Measurements from ENCODE around the gene ROPN1L.
A peak's percentile ranks its signal among the peaks of the same experiment; 100 is the strongest.

The ROPN1L gene

GRCh38 chr5:10440367-10440990, 1.2 kb upstream of the ROPN1L start:
- no peaks in the 10 kb centered on the region for H3K27me3 Mint-ChIP-seq
- peaks cover 16% of the 10 kb centered on the region for H3K4me1 Mint-ChIP-seq
- DNase-seq (ENCODE audit: low spot score in 2 of 2) (no peak), ATAC-seq (ENCODE audit: low read depth) (no peak)
- H3K27ac Mint-ChIP-seq = no peak overlapping the region
- H3K4me3 Mint-ChIP-seq = peak overlapping the region; percentile 46
- H3K9me3 Mint-ChIP-seq = no peaks in the 10 kb centered on the region
- H3K36me3 Mint-ChIP-seq = no peaks in the 10 kb centered on the region

- Mint-ChIP-seq H3K9me3 (no peaks in the 10 kb centered on the region), H3K27ac (no peak overlapping the region), H3K36me3 (no peaks in the 10 kb centered on the region), H3K27me3 (no peaks in the 10 kb centered on the region), H3K4me1 (peaks cover 25% of the 10 kb centered on the region), H3K4me3 (peak overlapping the region; percentile 86)
- ATAC-seq (ENCODE audit: low read depth) = peak; percentile 46
- peak in 1 of 2 donors; percentile 8 for DNase-seq (ENCODE audit: low spot score in 2 of 2)
Observed at GRCh38 chr5:10441992-10442435, 335 bp downstream of the ROPN1L start.

GRCh38 chr5:10442576-10442975, 897 bp downstream of the ROPN1L start:
- Mint-ChIP-seq H3K27ac (no peak overlapping the region), H3K4me3 (peak overlapping the region; percentile 86), H3K9me3 (no peaks in the 10 kb centered on the region), H3K4me1 (peaks cover 25% of the 10 kb centered on the region), H3K27me3 (no peaks in the 10 kb centered on the region), H3K36me3 (no peaks in the 10 kb centered on the region)
- DNase-seq (ENCODE audit: low spot score in 2 of 2) (no peak), ATAC-seq (ENCODE audit: low read depth) (no peak)

DNA sequence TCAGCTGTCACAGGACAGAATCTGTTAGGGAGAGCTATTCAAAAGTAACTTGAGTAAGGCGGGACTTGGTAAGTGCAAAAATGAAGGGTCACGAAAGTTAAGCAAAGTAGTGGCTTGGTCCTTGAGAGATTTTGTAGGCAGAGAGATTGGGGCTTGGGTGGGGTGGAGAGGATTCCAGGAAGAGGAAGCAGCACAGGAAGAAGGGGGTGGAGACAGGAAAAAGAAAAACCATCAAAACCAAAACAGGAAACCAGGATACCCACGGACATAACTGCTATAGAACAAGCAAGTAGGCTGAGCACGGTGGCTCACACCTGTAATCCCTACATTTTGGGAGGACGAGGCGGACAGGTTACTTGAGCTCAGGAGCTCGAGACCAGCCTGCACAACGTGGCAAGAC, 3.7 kb downstream of the ROPN1L start:
- H3K36me3 Mint-ChIP-seq = no peaks in the 10 kb centered on the region
- ATAC-seq (ENCODE audit: low read depth) (no peak), DNase-seq (ENCODE audit: low spot score in 2 of 2) (no peak)
- no peaks in the 10 kb centered on the region for H3K9me3 Mint-ChIP-seq
- H3K27me3 Mint-ChIP-seq = no peaks in the 10 kb centered on the region
- peak overlapping the region; percentile 67 for H3K4me3 Mint-ChIP-seq
- H3K27ac Mint-ChIP-seq = peak overlapping the region; percentile 1
- H3K4me1 Mint-ChIP-seq = peaks cover 25% of the 10 kb centered on the region

- Mint-ChIP-seq H3K36me3 (no peaks in the 10 kb centered on the region), H3K4me3 (no peak overlapping the region), H3K27me3 (no peaks in the 10 kb centered on the region), H3K4me1 (peaks cover 21% of the 10 kb centered on the region), H3K9me3 (no peaks in the 10 kb centered on the region), H3K27ac (no peak overlapping the region)
- ATAC-seq (ENCODE audit: low read depth) = no peak
- no peak for DNase-seq (ENCODE audit: low spot score in 2 of 2)
Observed at GRCh38 chr5:10446490-10446889, 4.8 kb downstream of the ROPN1L start.

GRCh38 chr5:10447041-10447440, 5.4 kb downstream of the ROPN1L start:
- Mint-ChIP-seq H3K27me3 (no peaks in the 10 kb centered on the region), H3K4me1 (peaks cover 21% of the 10 kb centered on the region), H3K27ac (no peak overlapping the region), H3K36me3 (no peaks in the 10 kb centered on the region), H3K9me3 (no peaks in the 10 kb centered on the region), H3K4me3 (no peak overlapping the region)
- DNase-seq (ENCODE audit: low spot score in 2 of 2) = no peak
- ATAC-seq (ENCODE audit: low read depth) = no peak

DNA sequence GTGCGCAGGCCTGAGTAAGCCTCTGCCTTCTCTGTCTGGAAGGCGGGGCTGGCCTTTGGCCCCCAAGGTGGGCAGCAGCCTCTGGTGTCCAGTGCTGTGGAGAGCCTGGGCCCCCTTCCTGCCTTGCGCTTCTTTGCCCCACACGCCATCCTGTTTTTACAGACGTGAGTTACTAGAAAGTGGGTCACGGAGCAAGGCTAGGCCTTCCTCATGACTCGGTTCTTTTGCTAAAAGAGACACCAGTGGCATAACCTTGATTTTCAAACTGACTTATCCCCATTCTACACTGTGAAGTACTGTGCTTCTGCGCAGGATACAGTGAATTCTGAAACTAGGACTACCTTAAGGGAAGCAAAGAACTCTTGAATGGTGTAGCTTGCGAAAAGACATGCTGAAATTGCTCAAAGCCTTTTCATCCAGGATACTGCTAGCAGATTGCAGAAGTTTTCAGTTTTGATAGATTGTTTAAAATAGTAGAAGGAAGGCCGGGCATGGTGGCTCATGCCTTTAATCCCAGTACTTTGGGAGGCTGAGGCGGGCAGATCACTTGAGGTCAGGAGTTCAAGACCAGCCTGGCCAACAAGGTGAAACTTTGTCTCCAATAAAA, 7.2 kb downstream of the ROPN1L start:
- H3K36me3 Mint-ChIP-seq = no peaks in the 10 kb centered on the region
- H3K27me3 Mint-ChIP-seq = no peaks in the 10 kb centered on the region
- H3K27ac Mint-ChIP-seq = no peak overlapping the region
- no peak for DNase-seq (ENCODE audit: low spot score in 2 of 2)
- peaks cover 19% of the 10 kb centered on the region for H3K4me1 Mint-ChIP-seq
- H3K4me3 Mint-ChIP-seq = no peak overlapping the region
- no peaks in the 10 kb centered on the region for H3K9me3 Mint-ChIP-seq
- ATAC-seq (ENCODE audit: low read depth) = no peak

- Mint-ChIP-seq H3K36me3 (no peaks in the 10 kb centered on the region), H3K9me3 (no peaks in the 10 kb centered on the region), H3K27me3 (no peaks in the 10 kb centered on the region), H3K27ac (no peak overlapping the region), H3K4me1 (peaks cover 8% of the 10 kb centered on the region), H3K4me3 (no peak overlapping the region)
- no peak for DNase-seq (ENCODE audit: low spot score in 2 of 2)
- ATAC-seq (ENCODE audit: low read depth) = no peak
Observed at GRCh38 chr5:10451137-10451824, 9.6 kb downstream of the ROPN1L start.

DNA sequence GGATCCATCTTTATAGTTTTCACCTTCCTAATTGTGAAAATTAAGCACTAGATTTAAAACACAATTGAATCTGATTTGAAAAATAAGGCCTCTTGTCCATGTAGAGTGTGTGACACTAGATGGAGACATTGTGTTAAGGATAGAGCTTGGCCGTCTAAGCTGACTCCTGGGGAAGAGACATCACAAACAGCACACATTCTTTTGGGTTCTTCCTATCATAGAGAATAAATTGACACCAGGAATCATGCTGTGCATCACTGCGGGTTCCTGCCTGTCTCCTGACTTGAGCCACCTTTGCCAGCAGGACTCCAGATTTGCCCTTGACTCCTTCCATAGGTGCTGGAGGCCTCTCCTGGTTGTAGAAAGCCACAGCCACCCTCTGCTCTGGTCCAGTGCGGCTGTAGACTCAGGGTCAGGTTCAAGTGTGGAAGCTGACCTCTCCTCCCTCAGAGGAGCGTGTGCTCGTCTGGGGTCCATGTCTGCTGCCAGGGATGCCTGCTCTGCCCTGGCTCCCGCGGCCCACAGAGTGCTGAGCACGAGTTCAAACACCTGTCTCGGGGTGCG, 11.2 kb downstream of the ROPN1L start:
- peak; percentile 93 for ATAC-seq (ENCODE audit: low read depth)
- H3K36me3 Mint-ChIP-seq = no peaks in the 10 kb centered on the region

GRCh38 chr5:10453545-10453944, 11.9 kb downstream of the ROPN1L start:
- no peak overlapping the region for H3K4me3 Mint-ChIP-seq
- ATAC-seq (ENCODE audit: low read depth) (no peak), DNase-seq (ENCODE audit: low spot score in 2 of 2) (no peak)
- peaks cover 6% of the 10 kb centered on the region for H3K4me1 Mint-ChIP-seq
- H3K27me3 Mint-ChIP-seq = no peaks in the 10 kb centered on the region
- H3K27ac Mint-ChIP-seq = no peak overlapping the region
- H3K36me3 Mint-ChIP-seq = no peaks in the 10 kb centered on the region
- H3K9me3 Mint-ChIP-seq = no peaks in the 10 kb centered on the region

More for the DNA sequence above, 11.2 kb downstream of the ROPN1L start:
- Mint-ChIP-seq H3K4me3 (no peak overlapping the region), H3K27me3 (no peaks in the 10 kb centered on the region), H3K9me3 (no peaks in the 10 kb centered on the region), H3K4me1 (peaks cover 6% of the 10 kb centered on the region), H3K27ac (no peak overlapping the region)
- peak; percentile 28 to 59 for DNase-seq (ENCODE audit: low spot score in 2 of 2)

GRCh38 chr5:10454591-10455276, 13.1 kb downstream of the ROPN1L start:
- H3K4me3 Mint-ChIP-seq = no peak overlapping the region
- no peaks in the 10 kb centered on the region for H3K9me3 Mint-ChIP-seq
- no peak for DNase-seq (ENCODE audit: low spot score in 2 of 2)
- H3K36me3 Mint-ChIP-seq = no peaks in the 10 kb centered on the region
- H3K27me3 Mint-ChIP-seq = no peaks in the 10 kb centered on the region
- H3K27ac Mint-ChIP-seq = no peak overlapping the region
- no peak for ATAC-seq (ENCODE audit: low read depth)
- H3K4me1 Mint-ChIP-seq = peaks cover 6% of the 10 kb centered on the region

DNA sequence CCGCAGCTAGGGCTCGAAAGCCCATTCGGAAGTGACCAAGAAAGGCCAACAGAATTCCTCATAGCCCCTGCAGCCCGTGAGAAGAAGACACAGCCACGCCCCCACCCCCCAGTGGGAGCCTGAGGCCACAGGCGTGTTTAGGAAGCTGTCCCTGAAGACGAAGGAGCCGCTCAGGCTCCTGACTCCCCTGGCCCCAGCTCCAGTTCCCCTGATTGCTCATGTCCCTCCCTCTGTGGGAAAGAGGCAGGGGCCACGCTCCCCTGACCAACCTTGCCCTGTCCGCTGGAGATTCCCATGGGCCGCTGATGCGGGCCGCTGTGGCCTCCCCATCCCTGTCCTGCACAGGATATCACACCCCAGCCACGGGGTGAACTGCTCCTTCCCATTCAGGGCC, 13.6 kb downstream of the ROPN1L start:
- no peaks in the 10 kb centered on the region for H3K9me3 Mint-ChIP-seq
- H3K4me3 Mint-ChIP-seq = no peak overlapping the region
- H3K4me1 Mint-ChIP-seq = peaks cover 6% of the 10 kb centered on the region
- no peaks in the 10 kb centered on the region for H3K36me3 Mint-ChIP-seq
- H3K27me3 Mint-ChIP-seq = no peaks in the 10 kb centered on the region
- no peak overlapping the region for H3K27ac Mint-ChIP-seq
- DNase-seq (ENCODE audit: low spot score in 2 of 2) = no peak
- no peak for ATAC-seq (ENCODE audit: low read depth)

GRCh38 chr5:10456583-10457420, 15.1 kb downstream of the ROPN1L start:
- no peak for DNase-seq (ENCODE audit: low spot score in 2 of 2)
- no peaks in the 10 kb centered on the region for H3K27me3 Mint-ChIP-seq

More at GRCh38 chr5:10456583-10457420, 15.1 kb downstream of the ROPN1L start:
- Mint-ChIP-seq H3K4me1 (peaks cover 6% of the 10 kb centered on the region), H3K4me3 (no peak overlapping the region), H3K36me3 (no peaks in the 10 kb centered on the region), H3K27ac (no peak overlapping the region), H3K9me3 (no peaks in the 10 kb centered on the region)
- no peak for ATAC-seq (ENCODE audit: low read depth)
